Breast epithelium (tissue), 3 donors: Measurements from ENCODE around the gene FAT2.

Experiments used
- CTCF ChIP-seq, 3 donors: fragments of 450-650 bp; IDR thresholded peaks; one replicate each; pipeline ENCODE4 v1.5.1; 2016 to 2017; ENCODE audit warnings: antibody characterized with exemption in 3 of 3, mild to moderate bottlenecking in 3 of 3, moderate library complexity in 3 of 3
- POLR2A ChIP-seq: fragments of 450-650 bp; IDR thresholded peaks from one replicate; pipeline ENCODE4 v1.6.1; 2016; ENCODE audit warnings: antibody characterized with exemption, mild to moderate bottlenecking, moderate library complexity
- POLR2AphosphoS5 ChIP-seq, 3 donors: sonication (generic); formaldehyde crosslinking; IDR thresholded peaks; one replicate each; pipeline ENCODE4 v1.6.1; 2017; ENCODE audit warnings: antibody characterized with exemption in 3 of 3

GRCh38 chr5:151628112-151628823 lies 37.1 kb upstream of the FAT2 start:
- no peak for TF ChIP-seq CTCF (IDR thresholded peaks at IDR 0.05)
- TF ChIP-seq POLR2A: no peak
- TF ChIP-seq POLR2AphosphoS5 (IDR thresholded peaks at IDR 0.05): no peak
